NCI-H1694 treated with DMSO at 0.1 percent for 48 hours (cell line): ENCODE data around the gene NEK7.
"Not testable (repeated sequence)": the region's sequence is repeated elsewhere in the genome, so short reads cannot be mapped to it uniquely, and the experiment has no call there.

Source experiments
- DNase-seq: peaks from one replicate; lab custom pipeline; 2025; lab: John Stamatoyannopoulos, UW

Gene NEK7

GRCh38 chr1:198205016-198205684 lies 48.4 kb downstream of the NEK7 start:
- DNase-seq: peak; percentile 2

DNA sequence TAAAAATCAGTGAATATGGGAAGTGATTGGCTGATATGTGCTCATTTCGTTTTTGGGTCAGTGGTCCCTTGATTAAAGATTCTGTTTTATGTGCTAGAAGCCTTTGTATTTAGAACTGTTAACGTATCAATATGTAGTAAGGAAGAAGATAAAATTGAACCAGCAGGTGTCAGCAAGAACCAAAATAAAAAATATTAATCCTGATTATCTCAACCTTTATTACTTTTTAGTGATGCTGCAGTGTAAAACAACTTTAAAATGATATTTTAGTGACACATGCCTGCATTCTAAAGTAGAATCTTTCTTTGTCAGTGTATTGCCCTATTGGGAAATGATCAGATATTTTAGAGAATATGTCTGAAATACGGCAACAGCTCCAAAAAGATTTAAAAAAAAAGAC lies 49.5 kb downstream of the NEK7 start:
- peak; percentile 7 for DNase-seq

DNA sequence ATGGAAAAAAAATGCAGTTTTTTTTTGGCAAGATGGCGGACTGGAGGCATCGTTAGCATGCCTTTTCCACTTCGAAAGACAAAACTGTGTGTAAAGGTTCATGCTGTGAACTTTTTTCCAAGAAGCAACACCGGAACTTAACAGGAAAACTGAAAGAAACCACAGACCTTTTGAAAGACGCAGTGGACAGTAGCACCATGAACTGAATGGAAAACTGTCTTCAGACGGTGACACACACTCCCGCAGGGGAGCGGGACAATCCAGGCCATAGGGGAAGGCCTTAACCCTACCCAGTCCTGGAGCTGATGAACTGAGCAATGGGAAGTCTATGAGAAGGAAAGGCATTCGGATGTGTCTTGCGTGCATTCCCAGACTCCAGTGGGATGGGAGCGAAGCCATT lies 54.9 kb downstream of the NEK7 start:
- DNase-seq: no peak

- no peak for DNase-seq
These were observed 55.3 kb downstream of the NEK7 start for GRCh38 chr1:198212126-198212525.

- no peak for DNase-seq
These were observed 55.9 kb downstream of the NEK7 start for GRCh38 chr1:198212675-198213074.

DNA sequence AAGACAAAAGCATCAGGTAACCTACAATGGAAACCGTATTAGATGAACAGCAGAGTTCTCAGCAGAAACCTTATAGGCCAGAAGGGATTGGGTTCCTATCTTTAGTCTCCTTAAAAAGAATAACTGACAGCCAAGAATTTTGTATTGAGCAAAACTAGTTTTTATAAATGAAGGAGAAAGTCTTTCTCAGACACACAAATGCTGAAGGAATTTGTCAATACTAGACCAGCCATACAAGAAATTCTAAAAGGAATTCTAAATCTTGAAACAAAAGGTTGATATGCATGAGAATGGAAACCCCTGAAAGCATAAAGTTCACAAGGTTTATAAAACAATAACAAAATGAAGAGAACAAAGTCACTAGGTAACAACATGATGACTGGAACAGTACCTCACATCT lies 58.1 kb downstream of the NEK7 start:
- no peak for DNase-seq

DNA sequence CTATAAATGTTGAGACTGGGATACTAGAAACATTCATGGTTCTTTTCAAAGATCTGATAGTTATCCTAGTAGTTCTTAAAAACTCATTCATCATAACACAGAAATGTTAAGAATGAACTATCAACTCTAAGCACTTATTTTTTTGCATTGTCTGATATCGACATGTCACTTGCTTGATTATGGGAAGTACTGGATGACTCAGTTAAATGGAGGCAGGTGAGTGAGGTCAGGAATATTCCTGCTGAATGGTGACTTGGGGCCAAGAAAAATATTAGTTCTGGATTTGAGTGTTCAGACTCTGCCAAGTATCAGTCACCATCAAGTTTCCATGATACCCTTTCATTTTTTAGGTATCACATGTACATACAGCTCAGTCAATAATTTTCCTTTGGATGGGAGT lies 63.6 kb downstream of the NEK7 start:
- no peak for DNase-seq

DNA sequence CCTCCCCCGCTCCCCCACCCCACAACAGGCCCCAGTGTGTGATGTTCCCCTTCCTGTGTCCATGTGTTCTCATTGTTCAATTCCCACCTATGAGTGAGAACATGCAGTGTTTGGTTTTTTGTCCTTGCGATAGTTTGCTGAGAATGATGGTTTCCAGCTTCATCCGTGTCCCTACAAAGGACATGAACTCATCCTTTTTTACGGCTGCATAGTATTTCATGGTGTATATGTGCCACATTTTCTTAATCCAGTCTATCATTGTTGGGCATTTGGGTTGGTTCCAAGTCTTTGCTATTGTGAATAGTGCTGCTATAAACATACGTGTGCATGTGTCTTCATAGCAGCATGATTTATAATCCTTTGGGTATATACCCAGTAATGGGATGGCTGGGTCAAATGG lies 70.2 kb downstream of the NEK7 start:
- DNase-seq: not testable (repeated sequence)

GRCh38 chr1:198227454-198227853 lies 70.7 kb downstream of the NEK7 start:
- DNase-seq: not testable (repeated sequence)

- no peak for DNase-seq
These were observed 72.1 kb downstream of the NEK7 start for GRCh38 chr1:198228925-198229324.

DNA sequence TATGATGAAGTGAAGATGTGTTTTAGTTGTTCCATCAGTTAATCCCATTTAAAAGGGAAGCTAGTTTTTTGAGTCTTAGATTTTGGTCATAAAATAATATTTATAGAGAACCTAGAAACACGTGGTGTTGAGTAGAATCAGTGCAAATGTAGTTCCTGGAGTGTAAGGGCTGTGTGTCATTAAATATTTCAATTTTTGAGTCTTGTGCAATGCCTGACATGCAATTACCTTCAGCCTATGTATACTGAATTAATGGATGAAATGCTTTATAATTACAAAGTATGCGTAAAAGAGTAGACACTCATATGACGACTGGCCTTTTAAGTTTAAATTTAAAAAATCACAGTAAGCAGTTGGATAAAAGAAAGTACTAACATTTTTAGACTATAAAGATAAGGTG lies 75.0 kb downstream of the NEK7 start:
- DNase-seq: no peak

GRCh38 chr1:198232378-198232777 lies 75.6 kb downstream of the NEK7 start:
- no peak for DNase-seq

- no peak for DNase-seq
These were observed 76.3 kb downstream of the NEK7 start for GRCh38 chr1:198232940-198233675.

DNA sequence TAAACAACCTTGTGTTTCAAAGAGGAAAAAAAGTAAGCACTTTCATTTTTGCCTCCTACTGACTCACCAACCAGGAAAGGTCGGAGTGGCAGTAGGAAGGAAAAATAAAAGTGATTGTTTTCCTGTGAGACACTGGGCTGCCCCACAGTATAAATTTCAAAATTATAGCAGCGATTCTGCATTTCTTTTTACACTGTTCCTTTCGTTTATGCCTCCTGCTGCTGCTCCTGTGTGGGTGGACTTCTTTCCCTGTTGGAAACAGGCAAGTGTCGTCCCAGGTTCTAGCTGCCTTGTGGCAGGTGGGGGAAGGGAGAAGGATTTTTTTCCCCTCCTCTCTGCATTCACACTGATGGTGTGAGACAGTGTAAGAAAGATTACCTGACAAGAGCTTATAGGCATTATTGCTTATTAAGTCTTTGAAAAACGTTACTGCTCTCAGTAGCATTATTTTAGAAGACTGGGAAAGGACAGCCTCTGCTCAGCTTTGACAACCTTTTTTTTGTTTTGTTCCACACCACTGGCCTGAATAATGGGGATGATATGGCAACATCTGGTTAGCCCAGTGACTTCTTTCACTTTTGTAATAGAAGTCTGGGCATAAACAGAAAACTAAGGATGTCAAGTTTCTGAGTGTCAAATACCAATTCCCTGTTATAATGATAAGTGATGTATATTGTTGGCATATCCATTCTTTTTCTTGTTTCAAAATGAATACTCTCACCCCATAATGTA lies 77.9 kb downstream of the NEK7 start:
- DNase-seq: no peak

GRCh38 chr1:198238121-198238520 lies 81.3 kb downstream of the NEK7 start:
- no peak for DNase-seq

DNA sequence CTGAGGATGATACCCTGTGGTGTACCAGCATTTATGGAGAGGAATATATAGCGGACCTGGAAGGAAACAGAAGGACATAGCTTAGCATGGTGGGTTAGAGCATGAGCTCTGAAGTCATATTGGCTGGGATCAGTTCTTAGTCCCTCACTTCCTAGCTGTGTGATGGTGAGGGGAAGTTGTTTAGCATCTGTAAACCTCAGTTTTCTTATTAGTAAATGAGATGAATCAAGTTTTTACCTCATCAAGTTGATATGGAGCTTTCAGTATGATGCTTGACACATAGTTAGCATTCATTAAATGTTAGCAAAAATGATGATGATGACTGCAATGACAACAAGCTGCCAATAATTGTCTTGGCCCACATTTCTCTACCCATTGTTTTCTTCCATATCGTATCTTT lies 84.8 kb downstream of the NEK7 start:
- DNase-seq: no peak

GRCh38 chr1:198244772-198245171 lies 88.0 kb downstream of the NEK7 start:
- DNase-seq: no peak

DNA sequence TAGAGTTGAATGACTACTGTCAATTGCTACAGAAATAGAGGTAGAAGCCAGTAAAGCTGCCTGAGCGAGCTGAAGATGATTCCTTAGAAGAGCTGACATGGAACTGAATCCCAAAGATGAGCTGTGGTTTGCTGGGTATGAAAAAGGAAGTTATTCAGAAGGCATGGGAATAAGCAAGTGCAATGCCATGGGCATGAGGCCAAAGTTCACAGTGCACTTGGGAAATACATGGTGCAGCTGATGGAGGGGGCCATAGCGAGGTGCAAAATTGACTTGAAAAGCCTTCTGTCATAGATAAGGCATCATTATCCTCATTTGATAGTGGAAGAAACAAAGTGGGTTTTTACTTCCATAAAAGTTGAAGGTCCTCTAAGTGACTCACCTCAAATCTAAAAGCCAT lies 88.6 kb downstream of the NEK7 start:
- no peak for DNase-seq

GRCh38 chr1:198246337-198246736 lies 89.5 kb downstream of the NEK7 start:
- DNase-seq: no peak

- DNase-seq: no peak
These were observed 96.5 kb downstream of the NEK7 start for GRCh38 chr1:198253259-198253658.

DNA sequence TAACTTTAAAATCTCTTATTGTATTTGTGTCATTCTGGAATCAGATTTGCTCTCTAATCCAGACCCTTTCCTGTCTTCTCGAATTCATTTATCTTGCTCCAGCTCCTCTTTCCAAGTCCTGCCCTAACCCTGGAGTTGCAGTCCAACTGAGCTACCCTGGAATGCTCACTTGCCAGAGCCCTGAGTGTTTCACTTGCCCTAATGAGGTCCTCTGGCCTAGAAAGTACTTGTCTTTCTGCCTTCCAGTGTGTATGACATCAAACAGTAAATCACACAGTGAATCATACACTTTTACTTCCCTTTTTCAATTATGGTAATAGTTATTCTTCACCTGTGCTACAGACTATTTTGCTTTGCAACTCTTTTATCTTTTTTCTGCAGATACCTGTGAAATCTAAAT lies 96.9 kb downstream of the NEK7 start:
- DNase-seq: no peak

DNA sequence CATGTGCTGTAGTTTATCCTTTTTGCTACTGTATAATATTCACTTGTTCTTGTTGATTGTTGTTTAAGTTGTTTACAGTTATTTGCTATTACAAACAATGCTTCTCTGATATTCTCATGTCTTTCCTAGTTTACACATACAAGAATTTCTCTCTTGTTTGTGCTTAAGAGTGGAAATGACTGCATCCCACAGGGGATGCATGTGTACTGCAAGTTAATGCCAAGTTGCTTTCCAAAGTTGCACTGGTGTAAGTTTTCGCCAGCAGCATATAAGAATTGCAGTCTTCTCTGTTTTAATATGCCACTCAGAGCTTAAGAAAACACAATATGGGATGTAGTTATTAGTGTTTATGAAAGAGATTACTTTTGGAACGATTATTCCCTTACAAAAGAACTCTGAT lies 97.7 kb downstream of the NEK7 start:
- DNase-seq: no peak

DNA sequence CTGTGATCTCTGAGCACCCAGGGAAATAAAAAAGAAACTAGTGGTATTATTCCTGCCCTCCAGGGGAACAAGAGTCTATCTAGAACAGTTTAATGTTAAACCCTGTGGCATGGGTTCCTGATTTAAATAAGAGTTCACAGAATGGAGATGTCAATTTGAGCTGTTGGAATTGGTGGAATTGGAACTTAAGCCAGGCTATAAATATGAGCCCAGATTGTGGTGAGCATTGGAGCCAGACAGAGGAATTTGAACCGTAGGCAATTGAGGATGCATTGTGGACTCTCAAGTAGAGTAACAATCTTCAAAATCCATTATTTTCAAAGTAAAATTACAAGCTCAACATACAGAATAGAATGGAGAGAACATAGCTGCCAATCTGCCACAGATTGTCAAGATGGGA lies 98.2 kb downstream of the NEK7 start:
- no peak for DNase-seq
